HG03025 (cell line): Measurements from ENCODE around the gene TMEM220.
"Not testable (repeated sequence)": the region's sequence is repeated elsewhere in the genome, so short reads cannot be mapped to it uniquely, and the experiment has no call there.

Source experiments
- ATAC-seq: cut with Tn5 transposase; IDR thresholded peaks from one replicate; pipeline ENCODE4 v1.9.1; 2021; ENCODE audit warnings: mild to moderate bottlenecking, moderate library complexity; ENCODE audit not compliant: unreplicated experiment, low FRiP score

The TMEM220 gene

DNA sequence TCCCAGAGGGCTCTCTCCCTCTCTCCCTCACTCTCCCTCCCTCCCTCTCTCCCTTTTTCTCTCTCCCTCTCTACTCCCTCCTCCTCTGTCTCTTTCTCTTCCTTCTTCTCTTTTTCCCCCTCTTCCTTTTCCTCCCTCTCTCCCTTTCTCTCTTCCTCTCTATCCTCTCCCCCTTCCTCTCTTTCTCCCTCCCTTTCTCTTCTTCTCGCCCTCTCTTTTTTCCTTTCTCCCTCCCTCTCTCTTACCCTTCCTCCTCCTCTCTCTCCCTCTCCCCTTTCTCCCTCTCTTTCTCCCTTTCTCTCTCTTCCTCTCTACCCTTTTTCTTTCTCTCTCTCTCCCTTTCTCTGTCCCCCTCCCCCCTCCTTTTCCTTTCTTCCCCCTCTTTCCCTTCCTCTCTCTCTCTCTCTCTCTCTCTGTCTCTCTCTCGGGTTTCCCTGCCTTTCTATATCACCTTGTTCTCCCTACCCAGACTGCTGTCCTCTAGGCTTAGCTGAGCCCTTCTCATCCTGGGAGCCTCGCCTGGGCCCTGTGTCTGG is 25.8 kb upstream of the TMEM220 start:
- no peak for ATAC-seq

DNA sequence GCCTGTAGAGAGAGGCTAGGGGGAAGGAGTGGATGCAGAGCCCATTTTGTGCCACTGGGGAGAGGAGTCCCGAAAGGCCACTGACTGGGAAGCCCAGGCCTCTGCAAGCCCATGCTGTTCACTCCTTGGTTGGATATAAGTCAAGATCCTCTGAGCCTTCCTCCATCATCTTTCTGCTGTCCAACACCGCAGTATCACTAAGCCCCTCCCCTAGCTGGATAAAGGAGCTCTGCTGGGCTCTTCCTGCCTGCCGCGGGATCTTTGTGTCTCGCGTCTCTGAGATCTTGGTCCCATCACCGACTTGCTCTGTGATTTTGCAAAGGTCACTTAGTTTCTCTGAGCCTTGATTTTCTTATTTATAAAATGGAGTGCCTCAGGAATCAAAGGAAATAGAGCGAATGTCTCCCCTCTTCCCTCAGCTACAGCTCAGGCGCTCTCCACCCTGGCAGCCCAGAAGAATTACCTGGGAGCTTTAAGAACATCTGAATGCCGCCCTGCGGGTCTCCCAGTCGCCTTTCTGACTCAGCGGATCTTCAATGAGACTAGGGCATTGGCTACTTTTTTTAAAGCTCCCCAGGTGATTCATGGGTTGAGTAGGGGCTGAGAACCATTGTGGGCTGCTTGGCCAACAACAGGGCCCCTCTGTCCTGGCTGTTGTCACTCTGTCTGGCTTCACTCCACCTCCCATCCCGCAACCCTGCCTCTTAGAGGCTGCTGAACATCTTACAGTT is 25.2 kb upstream of the TMEM220 start:
- ATAC-seq, result no peak

DNA sequence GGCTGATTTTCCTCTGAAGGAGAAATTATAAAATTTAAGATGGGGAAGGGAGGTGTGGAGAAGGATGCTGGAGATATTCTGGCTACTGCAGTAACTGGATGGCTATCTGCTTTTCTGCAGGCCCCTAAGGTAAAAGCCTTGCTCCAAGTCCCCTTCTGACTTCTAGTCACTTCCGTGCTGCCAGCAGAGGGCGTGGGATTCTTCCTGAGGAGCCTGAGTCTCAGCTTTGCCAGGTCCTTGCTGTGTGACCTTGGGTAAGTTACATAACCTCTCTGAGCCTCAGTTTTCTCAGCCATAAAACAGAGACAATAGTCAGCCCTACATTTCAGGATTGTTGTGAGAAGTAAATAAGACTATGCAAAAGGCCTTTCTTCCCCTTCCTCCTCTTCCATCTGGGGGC is 24.3 kb upstream of the TMEM220 start:
- ATAC-seq, result no peak

DNA sequence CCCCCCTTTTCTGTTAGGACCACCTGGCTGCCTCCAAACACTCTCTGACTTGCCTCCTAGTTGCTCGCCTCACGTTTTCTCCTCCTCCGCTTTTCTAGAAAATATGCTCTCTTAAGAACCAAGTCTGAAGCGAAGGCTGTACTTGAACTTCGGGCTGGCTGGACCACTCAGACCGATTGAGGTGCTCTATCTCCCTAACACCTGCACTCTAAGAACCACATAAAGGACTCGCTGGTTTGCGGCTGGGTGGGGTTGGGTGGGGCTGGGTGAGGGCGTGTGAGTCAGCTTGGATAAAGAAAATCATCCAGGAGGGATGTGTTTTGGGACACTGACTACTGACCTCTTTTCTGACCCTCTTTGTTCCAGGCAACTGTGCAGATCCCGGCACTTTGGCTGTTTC is 22.9 kb upstream of the TMEM220 start:
- ATAC-seq, result no peak

DNA sequence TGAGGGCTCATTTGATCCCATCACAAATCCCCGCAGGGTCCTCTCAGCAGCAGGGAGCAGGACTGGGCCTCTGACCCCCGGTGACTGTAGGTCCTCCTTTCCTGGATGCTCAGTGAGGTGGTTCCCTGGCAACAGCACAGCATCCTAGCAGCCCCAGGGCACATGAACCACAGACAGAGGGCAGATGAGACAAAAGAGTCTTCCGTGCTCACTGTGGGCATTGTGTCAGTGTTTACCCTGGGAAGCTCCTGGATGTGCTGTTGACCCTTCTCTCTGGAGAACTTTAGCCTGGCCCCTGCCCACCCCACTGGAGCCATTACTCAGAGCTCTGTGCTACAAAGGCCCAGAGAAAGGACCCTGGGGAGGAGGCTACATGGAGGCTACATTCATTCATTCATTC is 21.7 kb upstream of the TMEM220 start:
- no peak for ATAC-seq

DNA sequence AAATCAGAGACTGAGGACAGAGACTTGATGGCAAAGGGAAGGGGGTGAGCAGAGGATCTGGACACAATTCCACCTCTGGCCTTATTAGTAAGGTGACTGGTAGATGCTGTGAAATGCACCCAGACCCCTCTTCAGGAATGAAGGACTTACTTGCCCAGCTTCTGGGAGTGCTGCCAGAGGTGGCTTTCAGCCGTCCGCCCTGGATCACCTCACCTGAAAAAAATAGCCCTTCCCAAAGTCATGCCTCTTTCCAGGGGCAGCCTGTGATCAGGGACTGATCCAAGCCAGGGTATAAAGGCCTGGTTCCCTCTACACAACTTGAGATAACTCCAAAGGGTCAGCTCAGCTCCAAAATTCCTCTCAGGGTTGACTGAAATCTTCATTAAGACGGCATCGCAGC is 20.4 kb upstream of the TMEM220 start:
- no peak for ATAC-seq

DNA sequence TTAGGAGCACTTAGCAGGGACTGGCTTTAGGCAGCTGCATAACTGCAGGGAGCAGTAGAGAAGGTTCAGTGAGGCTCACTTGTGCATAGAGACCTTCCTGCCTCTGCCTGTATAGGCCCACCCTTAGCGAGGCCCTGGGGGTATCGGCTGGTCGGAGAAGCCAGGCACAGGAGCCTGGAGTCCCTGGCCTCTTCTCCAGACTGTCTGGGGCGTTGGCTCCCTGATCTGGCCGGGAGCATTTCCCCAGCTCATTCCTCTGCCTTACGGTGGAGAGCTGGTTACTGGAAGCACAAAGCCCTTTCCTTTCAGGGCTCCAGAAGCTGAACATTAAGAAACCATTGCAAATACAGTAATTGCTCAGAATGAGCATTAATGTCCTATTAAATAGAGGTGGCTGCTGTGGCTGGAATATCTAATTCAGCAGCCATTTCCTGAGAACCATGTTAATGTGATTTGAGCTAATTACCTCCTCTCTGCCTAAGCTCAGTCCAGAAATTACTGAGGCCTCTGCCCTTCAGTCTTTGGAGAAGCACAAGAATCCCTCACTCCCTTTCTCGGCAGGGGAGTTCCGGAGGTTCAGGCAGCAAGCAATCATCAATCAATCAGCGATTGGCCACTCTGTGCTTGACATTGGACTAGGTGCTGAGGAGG is 18.8 kb upstream of the TMEM220 start:
- no peak for ATAC-seq

DNA sequence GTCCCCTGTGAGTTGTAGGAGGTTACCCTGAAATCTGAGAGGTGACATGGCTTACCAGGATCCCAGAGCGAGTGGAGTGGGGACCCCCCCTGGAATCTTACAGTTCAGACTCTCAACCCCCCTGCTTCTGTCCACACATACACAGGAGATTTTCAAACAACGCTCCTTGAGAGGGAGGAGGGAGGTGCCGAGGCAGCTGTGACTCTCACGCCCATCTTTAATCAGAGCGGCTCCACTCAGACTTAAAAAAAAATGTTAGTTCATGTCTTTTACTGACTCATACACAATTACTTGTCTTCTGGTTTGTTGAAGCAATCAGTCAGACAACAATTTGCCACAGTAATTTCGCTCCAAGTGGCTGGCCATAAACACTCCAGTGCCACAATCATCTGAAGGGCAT is 15.4 kb upstream of the TMEM220 start:
- ATAC-seq, result no peak

DNA sequence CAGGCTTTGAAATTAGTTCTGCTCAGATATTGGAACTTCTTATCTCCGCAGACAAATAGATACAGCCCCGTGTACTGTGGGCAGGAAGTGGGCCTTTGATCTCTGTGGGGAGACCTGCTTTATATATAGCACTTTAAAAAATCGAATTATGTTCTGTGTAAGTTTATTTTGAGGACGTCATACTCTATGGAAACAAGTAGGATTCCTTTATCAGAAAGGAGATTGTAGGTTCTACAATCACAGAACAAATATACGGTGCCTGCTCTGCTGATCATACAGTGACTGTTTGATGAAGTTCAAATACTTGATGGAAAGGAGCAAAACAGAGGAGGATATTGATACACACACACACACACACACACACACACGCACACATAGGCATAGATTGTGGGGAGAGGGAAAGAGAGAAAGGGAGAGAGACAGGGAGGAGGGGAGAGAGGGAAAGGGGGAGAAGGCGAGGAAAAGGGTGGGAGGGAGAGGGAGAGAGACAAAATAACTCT is 14.7 kb upstream of the TMEM220 start:
- no peak for ATAC-seq

DNA sequence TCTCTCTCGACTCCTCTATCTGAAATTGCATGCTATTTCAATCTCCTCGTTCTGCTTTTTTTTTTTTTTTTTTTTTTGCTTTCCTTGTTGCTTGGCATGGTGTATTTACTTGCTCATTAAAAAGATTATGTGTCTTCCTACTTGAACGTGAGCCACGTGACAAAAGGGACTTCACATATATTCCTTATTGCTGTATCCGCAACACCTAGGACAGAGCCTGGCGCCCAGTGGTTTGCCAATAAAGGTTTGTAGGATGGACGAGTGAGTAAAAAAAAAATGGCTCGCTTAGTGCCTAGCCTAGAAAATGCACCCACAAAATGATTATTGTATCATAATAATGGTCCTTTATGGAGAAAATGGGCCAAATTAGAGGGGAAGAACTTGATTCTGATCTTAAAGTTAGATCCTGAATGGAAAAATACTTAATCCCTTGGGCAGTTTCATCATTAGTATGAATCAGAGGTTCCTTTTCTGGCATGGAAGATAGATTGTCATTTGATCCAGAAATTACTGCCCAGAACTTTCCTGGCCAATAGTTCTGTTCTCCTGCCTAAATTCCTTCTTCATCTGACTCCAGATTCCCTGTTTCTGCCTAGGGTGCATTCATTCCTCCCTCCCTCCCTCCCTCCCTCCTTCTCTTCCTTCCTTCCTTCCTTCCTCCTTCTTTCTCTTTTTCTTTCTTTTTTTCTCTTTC is 13.6 kb upstream of the TMEM220 start:
- no peak for ATAC-seq

DNA sequence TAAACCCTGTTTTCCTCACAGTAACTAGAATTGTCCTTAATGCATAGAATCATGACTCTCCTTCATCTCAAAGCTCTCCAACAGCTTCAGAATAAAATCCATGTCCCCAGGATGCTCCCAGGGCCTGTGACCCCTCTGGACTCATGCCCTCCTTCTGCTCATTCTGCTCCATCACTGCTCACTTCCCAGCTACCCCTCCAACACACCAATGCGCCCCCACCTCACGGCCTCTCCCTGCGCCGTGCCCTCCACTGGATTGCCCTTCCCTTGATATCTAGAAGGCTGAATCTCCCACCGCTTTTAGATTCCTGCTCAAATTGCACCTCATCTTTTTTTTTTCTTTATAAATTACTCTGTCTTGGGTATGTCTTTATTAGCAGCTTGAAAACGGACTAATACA is 12.6 kb upstream of the TMEM220 start:
- no peak for ATAC-seq

DNA sequence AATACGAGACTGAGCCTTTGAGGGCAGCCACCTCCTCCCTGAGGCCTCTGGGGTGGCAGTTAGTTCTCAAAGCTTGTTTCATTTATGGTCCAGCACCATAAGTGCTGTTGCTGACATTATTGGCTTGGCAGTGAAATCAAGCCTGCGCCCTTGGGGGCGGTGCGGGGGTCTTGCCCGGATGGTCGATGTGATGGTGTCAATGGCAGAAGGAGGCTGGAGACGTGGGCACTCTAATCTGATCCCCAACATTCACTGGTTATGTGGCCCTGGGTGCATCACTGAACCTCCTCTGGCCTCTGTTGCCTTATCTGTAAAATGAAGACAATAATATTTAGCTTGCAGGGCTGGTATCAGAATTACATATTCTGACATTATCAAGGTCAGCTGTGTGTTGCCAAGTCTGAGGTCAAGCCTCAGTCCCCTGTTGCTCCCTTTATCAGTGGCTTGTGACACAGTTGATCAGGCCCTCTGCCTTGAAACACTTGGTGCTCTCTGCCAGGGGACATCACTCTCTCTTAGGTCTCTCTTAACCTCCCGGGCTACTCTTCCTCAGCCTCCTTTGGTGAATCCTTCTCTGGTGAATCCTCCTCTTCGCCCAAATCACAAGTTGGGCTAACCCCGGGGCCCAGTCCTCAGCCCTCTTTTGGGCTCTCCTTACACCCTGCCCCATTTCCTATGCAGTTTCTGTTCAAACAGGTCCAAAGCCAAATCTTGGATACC is 11.8 kb upstream of the TMEM220 start:
- no peak for ATAC-seq

DNA sequence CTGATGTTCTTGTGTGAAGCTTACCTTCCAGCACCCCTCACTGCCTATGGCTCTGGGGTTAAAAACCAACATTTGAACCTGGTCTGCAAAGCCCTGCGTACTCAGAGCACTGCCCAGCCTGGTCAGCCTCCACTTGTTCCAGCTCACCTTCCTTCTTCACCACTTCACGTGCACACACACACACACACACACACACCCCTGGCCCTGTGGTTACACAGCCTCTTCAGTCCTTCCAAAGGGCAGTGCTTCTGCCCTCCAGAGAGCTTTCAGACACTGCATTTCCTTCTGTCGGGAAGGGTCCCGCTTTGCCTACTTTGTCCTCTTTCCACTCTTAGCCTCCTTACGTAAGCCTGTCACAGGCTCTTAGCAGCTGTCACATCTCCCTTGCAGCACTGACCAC is 9.6 kb upstream of the TMEM220 start:
- ATAC-seq, result no peak

DNA sequence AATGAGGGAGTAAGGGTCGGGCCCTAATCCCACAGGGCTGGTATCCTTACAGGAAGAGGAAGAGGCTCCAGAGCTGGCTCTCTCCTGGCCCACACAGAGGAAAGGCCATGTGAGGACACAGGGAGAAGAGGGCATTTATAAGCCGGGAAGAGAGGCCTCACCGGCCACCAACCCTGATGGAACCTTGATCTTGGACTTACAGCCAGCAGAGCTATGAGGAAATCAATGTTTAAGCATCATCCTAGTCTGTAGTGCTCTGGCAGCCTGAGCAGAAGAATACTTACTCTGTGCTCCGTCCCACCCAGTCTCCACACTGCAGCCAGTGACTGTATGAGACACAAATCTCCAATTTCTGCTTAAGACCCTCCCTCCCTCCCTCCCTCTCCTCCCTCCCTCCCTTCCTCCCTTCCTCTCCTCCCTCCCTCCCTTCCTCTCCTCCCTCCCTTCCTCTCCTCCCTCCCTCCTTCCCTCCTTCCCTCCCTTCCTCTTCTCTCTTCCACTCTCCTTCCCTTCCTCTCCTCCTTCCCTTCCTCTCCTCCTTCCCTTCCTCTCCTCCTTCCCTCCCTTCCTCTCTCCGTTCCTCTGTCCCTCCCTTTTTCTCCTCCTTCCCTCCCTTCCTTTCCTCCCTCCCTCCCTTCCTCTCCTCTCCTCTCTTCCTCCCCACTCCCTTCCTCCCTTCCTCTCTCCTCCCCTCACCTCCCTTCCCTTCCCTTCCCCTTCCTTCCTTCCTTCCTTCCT is 8.9 kb upstream of the TMEM220 start:
- ATAC-seq, result no peak

DNA sequence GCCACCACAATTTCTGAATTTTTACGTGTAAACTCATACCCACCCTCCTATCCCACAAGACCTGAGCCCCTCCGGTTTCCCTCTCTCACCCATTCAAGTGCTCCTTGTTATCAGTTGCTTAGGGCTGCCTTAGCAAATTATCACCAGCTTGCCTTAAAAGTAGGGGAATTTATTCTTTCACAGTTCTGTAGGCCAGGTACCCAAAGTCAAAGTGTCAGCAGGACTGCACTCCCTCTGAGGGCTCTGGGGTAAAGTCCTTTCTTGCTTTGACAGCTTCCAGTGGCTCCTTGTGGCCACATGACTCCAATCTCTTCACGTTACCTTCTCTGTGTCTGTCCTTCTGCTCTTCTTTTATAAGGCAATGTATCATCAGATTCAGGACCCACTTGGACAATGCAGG is 7.9 kb upstream of the TMEM220 start:
- ATAC-seq, result no peak

DNA sequence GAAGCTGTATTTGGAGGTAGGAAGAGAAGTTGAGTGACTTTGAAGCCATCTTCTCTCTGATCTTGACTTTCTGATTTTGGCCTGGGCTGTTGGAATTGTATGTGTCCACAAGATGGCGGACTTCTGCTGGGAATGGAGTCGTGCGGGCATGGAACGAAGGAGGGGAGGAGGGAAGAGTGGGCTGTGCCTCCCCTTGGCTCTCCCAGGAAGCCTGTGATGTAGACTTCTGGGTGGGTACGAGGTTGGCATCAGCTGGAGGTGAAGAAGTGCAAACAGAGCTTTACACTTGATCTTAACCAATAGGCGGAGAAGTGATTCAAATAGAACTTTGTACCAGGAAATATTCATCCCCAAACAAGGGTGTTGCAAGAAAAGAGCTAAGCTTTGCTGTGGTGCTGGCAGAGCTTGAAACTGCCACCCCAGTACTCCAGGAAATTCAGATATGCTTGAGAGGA is 7.4 kb upstream of the TMEM220 start:
- no peak for ATAC-seq

DNA sequence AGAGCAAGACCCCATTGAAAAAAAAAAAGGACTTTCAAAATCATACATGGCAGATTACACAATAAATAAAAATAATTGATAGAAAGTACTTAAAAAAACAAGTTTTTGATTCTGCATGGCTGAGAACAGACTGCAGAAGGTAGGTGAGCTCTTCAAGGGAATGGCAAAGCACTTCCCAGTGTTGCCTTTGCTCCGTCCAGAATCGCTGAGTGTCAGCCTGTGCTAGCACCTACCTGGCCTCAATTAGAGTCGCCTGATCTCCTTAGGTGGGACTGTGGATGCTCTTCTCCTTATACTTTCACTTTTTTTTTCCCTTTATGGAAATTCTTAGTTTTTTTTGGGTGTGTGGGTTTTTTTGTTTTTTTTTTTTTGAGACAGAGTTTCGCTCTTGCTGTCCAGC is 6.0 kb upstream of the TMEM220 start:
- no peak for ATAC-seq

DNA sequence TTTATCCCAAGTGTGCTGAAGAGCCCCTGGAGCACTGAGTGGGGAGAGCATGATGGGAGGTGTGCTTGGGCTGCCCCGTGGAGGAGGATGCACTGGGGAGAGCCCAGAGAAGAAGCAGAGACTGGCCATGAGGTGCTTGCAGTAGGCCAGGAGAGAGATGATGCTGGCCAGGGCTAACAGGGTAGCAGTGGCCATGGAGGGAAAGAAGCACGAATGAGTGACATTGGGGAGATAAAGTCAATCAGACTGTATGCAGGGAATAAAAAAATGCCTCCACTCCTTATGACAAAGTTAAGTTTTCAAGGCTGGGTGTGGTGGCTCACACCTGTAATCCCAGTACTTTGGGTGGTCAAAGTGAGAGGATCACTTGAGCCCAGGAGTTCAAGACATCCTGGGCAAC is 5.4 kb upstream of the TMEM220 start:
- no peak for ATAC-seq

DNA sequence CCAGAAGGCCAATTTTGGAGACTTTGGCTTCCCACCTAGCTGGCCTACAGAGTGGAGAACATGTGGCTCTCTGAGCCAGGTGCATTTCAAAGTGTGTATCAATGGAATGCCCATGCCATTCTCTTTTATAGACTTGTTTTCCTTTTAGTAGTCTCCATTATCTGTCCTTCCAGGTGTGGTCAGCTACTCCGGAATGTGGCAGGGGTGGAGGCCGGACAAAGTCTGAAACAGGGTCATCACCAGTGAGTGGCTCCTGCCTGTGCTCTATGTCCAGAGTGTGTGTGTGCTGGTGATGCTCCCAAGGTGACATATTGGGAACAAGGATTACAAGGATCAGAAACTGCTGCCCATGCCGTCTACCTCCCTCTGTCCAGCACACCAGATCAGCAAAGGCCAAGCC is 3.8 kb upstream of the TMEM220 start:
- ATAC-seq, result no peak

DNA sequence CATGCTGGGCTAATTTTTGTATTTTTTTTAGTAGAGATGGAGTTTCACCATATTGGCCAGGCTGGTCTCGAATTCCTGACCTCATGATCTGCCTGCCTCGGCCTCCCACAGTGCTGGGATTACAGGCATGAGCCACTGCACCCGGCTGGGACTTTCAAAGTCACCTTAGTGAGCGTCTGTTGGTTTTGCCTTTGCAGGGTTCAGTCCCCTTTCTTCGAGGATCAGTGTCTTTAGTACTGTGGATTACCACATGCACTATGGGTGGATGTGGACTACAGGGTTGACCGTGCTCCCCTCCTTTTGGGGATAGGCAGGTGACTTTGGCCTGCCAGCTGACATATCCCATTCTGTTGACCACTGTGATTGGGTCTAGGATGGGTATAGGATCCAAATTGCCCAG is 2.3 kb upstream of the TMEM220 start:
- ATAC-seq, result not testable (repeated sequence)
